Hepatocyte (in vitro differentiated cells): Measurements from ENCODE around the gene WDFY1. TPM values are rescaled to one million over a fixed set of nuclear protein-coding genes. Genes with fewer than 3 reads are reported as not detected.

Source experiments
- DNase-seq: peaks from one replicate; pipeline ENCODE4 v3.0.0-alpha.2; 2016; ENCODE audit warnings: low spot score
- H2AFZ ChIP-seq: fragments of 200-600 bp; sonication (generic); 2 replicates; pipeline ENCODE4 v1.6.0; 2016; ENCODE audit warnings: antibody characterized with exemption, mild to moderate bottlenecking
- H3K27ac ChIP-seq: fragments of 200-600 bp; sonication (generic); 2 replicates; pipeline ENCODE4 v1.5.1; 2016; ENCODE audit warnings: mild to moderate bottlenecking
- H3K27me3 ChIP-seq: fragments of 200-600 bp; sonication (generic); 2 replicates; pipeline ENCODE4 v1.6.1; 2016
- H3K36me3 ChIP-seq: fragments of 200-600 bp; sonication (generic); replicated peaks from 2 replicates; pipeline ENCODE4 v1.5.1; 2016; ENCODE audit warnings: low read depth; ENCODE audit not compliant: insufficient read depth
- H3K4me1 ChIP-seq: fragments of 200-600 bp; sonication (generic); 2 replicates; pipeline ENCODE4 v1.5.1; 2016; ENCODE audit warnings: mild to moderate bottlenecking, moderate library complexity; ENCODE audit not compliant: insufficient read depth
- H3K4me2 ChIP-seq: fragments of 200-600 bp; sonication (generic); 2 replicates; pipeline ENCODE4 v1.6.0; 2016
- H3K4me3 ChIP-seq: fragments of 200-600 bp; sonication (generic); 2 replicates; pipeline ENCODE4 v1.5.1; 2016; ENCODE audit warnings: mild to moderate bottlenecking
- H3K79me2 ChIP-seq: fragments of 200-600 bp; sonication (generic); 2 replicates; pipeline ENCODE4 v1.6.0; 2017; ENCODE audit warnings: mild to moderate bottlenecking
- H3K9me2 ChIP-seq: fragments of 200-600 bp; sonication (generic); replicated peaks from 2 replicates; pipeline ENCODE4 v1.6.0; 2017; ENCODE audit warnings: mild to moderate bottlenecking; ENCODE audit not compliant: insufficient read depth
- H3K9me3 ChIP-seq: fragments of 200-600 bp; sonication (generic); 2 replicates; pipeline ENCODE4 v1.5.1; 2016; ENCODE audit warnings: low read depth, mild to moderate bottlenecking
- H4K20me1 ChIP-seq: fragments of 200-600 bp; sonication (generic); 2 replicates; pipeline ENCODE4 v1.6.0; 2016; ENCODE audit warnings: mild to moderate bottlenecking; ENCODE audit not compliant: insufficient read depth, poor library complexity, severe bottlenecking
- CTCF ChIP-seq: fragments of 200-600 bp; sonication (generic); IDR thresholded peaks from 2 replicates; pipeline ENCODE4 v1.5.1; 2016; ENCODE audit warnings: antibody characterized with exemption, mild to moderate bottlenecking; ENCODE audit not compliant: poor library complexity
- EZH2 ChIP-seq: fragments of 200-600 bp; sonication (generic); IDR thresholded peaks from 2 replicates; pipeline ENCODE4 v1.6.1; 2016; ENCODE audit warnings: antibody characterized with exemption, mild to moderate bottlenecking, borderline replicate concordance
- EZH2phosphoT487 ChIP-seq: fragments of 200-600 bp; sonication (generic); IDR thresholded peaks from one replicate; pipeline ENCODE4 v1.6.1; 2018; ENCODE audit warnings: antibody characterized with exemption, mild to moderate bottlenecking, low read depth, moderate library complexity; ENCODE audit not compliant: unreplicated experiment, severe bottlenecking
- WGBS: methylation state at CpG from one replicate; pipeline ENCODE4 v1.1.6; 2016; ENCODE audit warnings: low lambda C conversion rate; ENCODE audit errors: missing lambda C conversion rate; 5-methylcytosine and 5-hydroxymethylcytosine counted together
- polyA plus RNA-seq: library from polyadenylated mRNA; unstranded; fragments of >200 nt; fragmentation: Nextera tagmentation; extraction: Ambion mirVana; gene quantifications from 2 replicates; pipeline ENCODE4 v1.2.1, GENCODE V29; 2016
- total RNA-seq: library from RNA; depleted of rRNA; stranded (reverse); fragments of >200 nt; gene quantifications from 2 replicates; pipeline ENCODE4 v1.2.3, GENCODE V29; 2014

The WDFY1 gene
- total and polyA plus RNA-seq, 2 experiments from 2014 or later: 45.6 to 68.3 TPM

- no peak overlapping the region for H3K27ac ChIP-seq
- no peak overlapping the region for H3K4me3 ChIP-seq
- H2AFZ ChIP-seq: no peak overlapping the region
- H3K27me3 ChIP-seq: no peaks in the 10 kb centered on the region
- peaks cover 5% of the 10 kb centered on the region for H3K79me2 ChIP-seq
- TF ChIP-seq EZH2 (no peak), EZH2phosphoT487 (no peak), CTCF (no peak)
- 95% methylated on average over 6 of the region's 6 CpGs for WGBS
- H3K9me3 ChIP-seq: no peaks in the 10 kb centered on the region
- H3K4me2 ChIP-seq: no peak overlapping the region
- H3K36me3 ChIP-seq: no peaks in the 10 kb centered on the region
- no peaks in the 10 kb centered on the region for H3K4me1 ChIP-seq
- H3K9me2 ChIP-seq: no peaks in the 10 kb centered on the region
- no peak for DNase-seq
- H4K20me1 ChIP-seq: no peaks in the 10 kb centered on the region
Observed at GRCh38 chr2:223900066-223900465, 45.1 kb downstream of the WDFY1 start.

- Histone ChIP-seq H4K20me1 (no peaks in the 10 kb centered on the region), H3K4me3 (no peak overlapping the region), H3K9me2 (no peaks in the 10 kb centered on the region), H3K4me1 (no peaks in the 10 kb centered on the region), H3K79me2 (no peaks in the 10 kb centered on the region), H3K9me3 (no peaks in the 10 kb centered on the region), H3K27me3 (no peaks in the 10 kb centered on the region), H3K4me2 (no peak overlapping the region), H2AFZ (no peak overlapping the region), H3K36me3 (no peaks in the 10 kb centered on the region), H3K27ac (no peak overlapping the region)
- DNase-seq: no peak
- WGBS: 97% methylated on average over 5 of the region's 5 CpGs
- TF ChIP-seq EZH2: no peak
- TF ChIP-seq EZH2phosphoT487: no peak
- no peak for TF ChIP-seq CTCF
Observed at GRCh38 chr2:223897669-223898330, 47.3 kb downstream of the WDFY1 start.

- Histone ChIP-seq H4K20me1 (no peaks in the 10 kb centered on the region), H2AFZ (no peak overlapping the region), H3K4me3 (no peak overlapping the region), H3K4me2 (no peak overlapping the region), H3K4me1 (no peaks in the 10 kb centered on the region), H3K36me3 (no peaks in the 10 kb centered on the region), H3K79me2 (no peaks in the 10 kb centered on the region), H3K27ac (no peak overlapping the region), H3K9me2 (no peaks in the 10 kb centered on the region), H3K27me3 (no peaks in the 10 kb centered on the region), H3K9me3 (no peaks in the 10 kb centered on the region)
- DNase-seq: no peak
- TF ChIP-seq EZH2: no peak
- no peak for TF ChIP-seq CTCF
- TF ChIP-seq EZH2phosphoT487: no peak
- WGBS: 83% methylated on average over 4 of the region's 4 CpGs
Observed at GRCh38 chr2:223896833-223897311, 48.3 kb downstream of the WDFY1 start.
